ENCODE data around the gene ISOC1.

DNA sequence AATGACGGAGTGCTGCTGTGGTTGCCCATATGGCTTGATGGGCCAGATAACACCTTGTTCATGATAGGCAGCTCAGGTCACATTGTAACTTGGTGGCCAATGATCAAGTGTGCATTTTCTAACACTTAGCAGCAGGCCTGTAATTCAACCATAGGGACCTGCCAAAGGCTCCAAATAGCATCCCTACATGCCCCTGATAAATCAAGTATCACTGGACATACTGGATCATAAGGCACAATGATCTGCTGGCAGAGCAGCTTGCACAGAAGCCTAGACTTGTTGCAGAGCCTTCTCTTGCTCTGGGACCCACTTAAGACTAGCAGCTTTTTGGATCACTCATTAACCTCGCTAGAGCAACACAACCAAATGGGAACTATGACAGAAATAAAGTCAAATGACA lies 46.0 kb upstream of the ISOC1 start:
- TF ChIP-seq POLR2A (IDR thresholded peaks at IDR 0.05; ENCODE audit: low read length) (no peak), GATA1 (IDR thresholded peaks at IDR 0.05; ENCODE audit: low read depth, low read length) (no peak)

All from erythroblast (primary cell).